HG02938 (cell line): ENCODE results near the gene IFI16.
"Not testable (repeated sequence)": the region's sequence is repeated elsewhere in the genome, so short reads cannot be mapped to it uniquely, and the experiment has no call there.

ENCODE experiments used
- ATAC-seq: cut with Tn5 transposase; IDR thresholded peaks from one replicate; pipeline ENCODE4 v1.9.1; 2021; ENCODE audit warnings: mild to moderate bottlenecking, moderate library complexity; ENCODE audit not compliant: unreplicated experiment

The IFI16 gene

DNA sequence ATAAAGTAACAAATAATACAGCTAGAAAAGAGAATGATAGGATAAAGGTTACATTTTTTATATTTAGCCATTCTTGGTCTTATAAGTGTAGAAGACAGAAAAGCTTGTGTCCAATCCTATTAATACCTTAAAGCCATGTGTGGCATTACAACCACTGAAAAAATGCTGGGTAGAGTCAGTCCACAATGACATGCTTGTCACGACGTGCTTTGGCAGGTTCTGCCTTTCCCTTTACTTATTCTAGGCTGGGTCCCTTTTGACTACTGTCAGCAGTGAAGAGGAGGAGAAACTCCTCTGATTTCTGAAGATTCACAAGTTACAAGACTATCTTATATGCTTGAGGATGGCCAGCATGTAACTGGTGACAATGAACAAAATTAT is 81.5 kb downstream of the IFI16 start:
- ATAC-seq = no peak

DNA sequence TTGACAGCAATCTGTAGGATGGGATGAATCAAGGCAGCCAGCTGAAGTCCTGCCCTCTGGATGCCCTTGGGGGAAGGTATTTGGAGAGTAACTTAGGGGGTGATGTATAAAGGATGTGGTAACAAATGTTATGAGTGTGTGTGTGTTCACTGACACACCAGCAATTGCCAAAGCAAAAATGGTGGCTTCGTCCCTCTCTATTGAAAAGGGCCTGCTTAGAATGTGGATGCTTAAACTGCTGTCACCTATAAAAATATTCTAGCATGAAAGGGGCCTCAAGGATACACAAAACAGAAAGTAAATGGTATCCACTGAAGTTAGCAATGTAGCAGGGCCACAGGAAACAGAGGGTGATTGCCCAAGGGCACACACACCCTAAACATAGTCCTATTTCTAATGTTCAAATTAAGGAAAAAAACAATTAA is 81.9 kb downstream of the IFI16 start:
- no peak for ATAC-seq

DNA sequence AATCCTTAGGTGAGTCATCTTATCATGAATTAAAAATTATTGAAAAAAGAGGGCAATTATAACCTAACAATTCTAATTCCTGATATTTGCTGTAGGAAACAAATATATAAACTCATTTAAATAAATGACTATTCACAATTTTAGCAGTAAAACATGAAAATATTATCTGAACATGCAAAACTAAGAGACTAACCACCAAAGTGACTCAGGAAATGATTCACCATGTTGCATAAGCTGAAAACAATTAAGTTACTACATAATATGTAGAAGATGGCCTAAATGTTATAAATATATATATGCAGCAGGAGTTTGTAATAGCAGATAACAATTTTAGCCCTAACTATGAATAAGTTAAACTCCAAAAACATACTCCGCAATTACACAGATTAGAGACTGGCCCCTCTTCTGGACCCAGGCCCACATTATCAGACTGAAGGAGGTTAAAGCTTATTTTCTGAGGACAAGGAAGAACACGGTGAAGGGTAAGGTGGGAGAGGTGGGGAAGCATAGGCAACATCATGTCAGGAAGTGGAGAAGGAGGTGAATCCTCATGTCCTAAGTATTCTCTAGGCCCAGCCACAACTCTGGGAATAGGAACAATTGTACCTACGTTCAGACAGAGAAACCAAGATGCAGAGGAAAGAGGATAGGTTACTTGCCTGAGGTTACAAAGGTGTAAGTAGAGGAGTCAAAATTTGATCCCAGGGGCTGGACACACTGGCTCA is 82.5 kb downstream of the IFI16 start:
- no peak for ATAC-seq

DNA sequence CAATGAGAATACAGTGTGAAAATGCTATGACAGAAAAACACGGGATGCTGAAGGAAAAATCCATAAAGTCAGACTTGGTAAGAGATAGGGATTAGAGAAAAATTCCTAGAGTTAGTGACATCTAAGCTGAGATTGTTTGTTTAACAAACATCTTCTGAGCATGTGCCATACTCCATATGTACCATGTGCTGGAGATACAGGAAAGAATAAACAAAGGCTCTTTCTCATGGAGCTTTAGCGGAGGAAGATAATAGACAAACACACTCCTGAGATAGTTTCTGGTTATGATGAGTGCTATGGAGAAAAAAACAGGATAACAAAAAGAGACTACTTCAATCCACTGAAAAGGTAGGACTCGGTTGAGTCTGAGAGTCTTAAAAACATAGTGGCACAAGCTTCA is 88.9 kb downstream of the IFI16 start:
- ATAC-seq = no peak

DNA sequence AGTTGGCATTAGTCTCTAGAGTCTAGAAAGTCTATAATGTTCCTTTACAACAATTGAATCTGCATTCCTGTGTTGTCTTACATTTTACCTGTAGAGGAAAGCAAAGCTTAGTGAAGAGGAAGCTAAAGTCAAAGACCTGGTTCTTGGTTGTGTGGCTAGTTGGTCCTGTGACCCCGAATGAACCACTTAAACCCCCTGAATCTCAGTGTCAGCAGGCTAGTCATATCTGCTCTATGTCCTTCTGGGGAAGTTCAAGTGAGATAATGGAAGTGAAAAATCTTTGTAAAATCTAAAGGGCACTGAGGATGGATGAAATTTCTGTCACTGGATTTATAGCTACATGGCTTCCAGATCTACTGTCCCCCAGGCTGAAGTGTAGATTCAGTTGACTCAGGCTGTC is 90.9 kb downstream of the IFI16 start:
- no peak for ATAC-seq

DNA sequence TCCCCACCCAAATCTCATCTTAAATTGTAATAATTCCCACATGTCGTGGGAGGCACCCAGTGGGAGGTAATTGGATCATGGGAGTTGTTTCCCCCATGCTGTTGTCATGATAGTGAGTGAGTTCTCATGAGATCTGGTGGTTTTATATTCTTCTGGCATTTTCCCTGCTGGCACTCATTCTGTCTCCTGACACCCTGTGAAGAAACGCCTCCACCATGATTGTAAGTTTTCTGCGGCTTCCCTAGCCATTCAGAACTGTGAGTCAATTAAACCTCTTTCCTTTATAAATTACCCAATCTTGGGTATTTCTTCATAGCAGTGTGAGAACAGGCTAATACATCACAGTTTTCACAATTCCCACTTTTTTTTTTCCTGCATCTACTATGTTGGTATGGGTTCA is 93.3 kb downstream of the IFI16 start:
- ATAC-seq = not testable (repeated sequence)
